Fibroblast of the conjunctiva (primary cell): ENCODE measurements around the gene ZNF486.
A peak's percentile ranks its signal among the peaks of the same experiment; 100 is the strongest.
"Not testable (repeated sequence)": the region's sequence is repeated elsewhere in the genome, so short reads cannot be mapped to it uniquely, and the experiment has no call there.

ENCODE experiments used
- DNase-seq: peaks from one replicate; pipeline ENCODE4 v3.0.0-alpha.2; 2010; ENCODE audit warnings: low read depth

ZNF486 gene

DNA sequence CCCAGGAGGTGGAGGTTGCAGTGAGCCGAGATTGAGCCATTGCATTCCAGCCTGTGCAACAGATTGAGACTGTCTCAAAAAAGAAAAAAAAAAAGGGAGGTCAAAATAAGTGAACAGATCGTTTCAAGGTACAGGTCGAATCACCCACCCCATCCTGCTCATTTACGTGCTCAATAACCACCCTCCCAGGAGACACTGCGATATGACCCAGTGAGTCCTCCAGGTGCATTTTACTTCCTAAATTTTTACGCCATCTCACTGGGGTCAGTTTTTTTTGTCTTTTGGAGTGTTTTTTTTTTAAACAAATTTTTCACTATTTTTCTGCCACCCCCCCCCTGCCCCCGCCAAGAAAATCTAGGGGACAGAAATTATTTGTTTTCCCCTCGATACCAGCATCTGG, 68.1 kb downstream of the ZNF486 start:
- DNase-seq = no peak

- DNase-seq = peak; percentile 81
These were observed 71.0 kb downstream of the ZNF486 start for GRCh38 chr19:20237773-20238623.

DNA sequence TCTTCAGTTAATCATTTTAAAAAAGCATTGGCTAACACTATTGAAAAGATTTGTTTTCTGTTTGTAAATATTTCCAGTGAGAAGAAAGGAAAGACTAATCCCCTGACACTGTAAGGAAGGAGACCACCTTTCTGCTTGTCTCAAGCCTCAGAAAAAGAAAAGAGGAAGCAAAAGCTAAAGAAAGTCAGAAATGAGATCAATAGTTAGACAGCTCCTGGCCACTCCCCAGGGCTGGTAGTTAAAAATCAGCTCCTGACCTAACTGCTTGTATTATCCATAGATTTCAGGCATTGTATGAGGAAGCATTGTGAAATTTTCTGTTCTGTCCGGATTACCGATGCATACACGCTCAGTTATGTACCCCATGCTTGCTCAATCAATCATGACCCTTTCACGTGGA, 76.6 kb downstream of the ZNF486 start:
- DNase-seq = no peak

- DNase-seq = no peak
These were observed 77.3 kb downstream of the ZNF486 start for GRCh38 chr19:20244356-20244755.

- no peak for DNase-seq
These were observed 78.3 kb downstream of the ZNF486 start for GRCh38 chr19:20245309-20245708.

DNA sequence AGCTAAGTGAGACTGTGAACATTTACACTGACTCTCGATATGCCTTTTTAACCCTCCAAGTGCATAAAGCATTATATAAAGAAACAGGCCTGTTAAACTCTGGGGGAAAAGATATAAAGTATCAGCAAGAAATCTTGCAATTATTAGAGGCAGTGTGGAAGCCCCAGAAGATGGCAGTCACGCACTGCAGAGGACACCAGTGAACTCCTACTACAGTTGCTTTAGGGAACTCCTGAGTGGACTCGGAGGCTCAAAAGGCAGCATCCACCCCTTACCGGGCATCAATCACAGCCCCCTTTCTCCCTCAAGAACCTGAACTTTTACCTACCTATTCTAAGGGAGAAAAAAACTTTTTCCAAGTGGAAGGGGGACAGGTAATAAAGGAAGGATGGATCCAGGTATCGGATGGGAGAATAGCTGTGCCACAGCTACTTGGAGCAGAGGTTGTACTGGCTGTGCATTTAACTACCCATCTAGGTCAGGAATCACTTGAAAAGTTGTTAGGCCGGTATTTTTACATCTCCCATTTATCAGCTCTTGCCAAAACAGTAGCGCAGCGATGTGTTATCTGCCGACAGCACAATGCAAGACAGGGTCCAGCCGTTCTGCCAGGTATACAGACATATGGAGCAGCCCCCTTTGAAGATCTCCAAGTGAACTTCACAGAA, 80.1 kb downstream of the ZNF486 start:
- DNase-seq = no peak

DNA sequence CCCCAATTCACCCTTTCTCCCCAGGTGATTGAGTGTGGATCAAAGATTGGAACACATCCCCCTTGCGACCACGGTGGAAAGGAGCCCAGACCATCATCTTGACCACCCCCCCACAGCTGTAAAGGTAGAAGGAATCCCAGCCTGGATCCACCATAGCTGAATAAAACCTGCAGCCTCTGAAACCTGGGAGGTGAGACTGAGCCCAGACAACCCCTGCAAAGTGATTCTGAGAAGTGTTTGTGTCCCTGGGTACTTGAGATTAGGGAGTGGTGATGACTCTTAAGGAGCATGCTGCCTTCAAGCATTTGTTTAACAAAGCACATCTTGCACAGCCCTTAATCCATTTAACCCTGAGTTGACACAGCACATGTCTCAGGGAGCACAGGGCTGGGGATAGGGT, 81.2 kb downstream of the ZNF486 start:
- DNase-seq = not testable (repeated sequence)
